Measurements from ENCODE around the gene VPS16.
A peak's percentile ranks its signal among the peaks of the same experiment; 100 is the strongest.

Gene VPS16

GRCh38 chr20:2878515-2878914 is 38.0 kb downstream of the VPS16 start:
- H3K4me3 ChIP-seq (ENCODE audit: low read length) = no peak overlapping the region
- TF ChIP-seq CTCF (IDR thresholded peaks at IDR 0.05; ENCODE audit: insufficient read depth, low read depth, low read length, missing control alignments) = no peak

GRCh38 chr20:2879146-2879545 is 38.6 kb downstream of the VPS16 start:
- no peak for TF ChIP-seq CTCF (IDR thresholded peaks at IDR 0.05; ENCODE audit: insufficient read depth, low read depth, low read length, missing control alignments)
- no peak overlapping the region for H3K4me3 ChIP-seq (ENCODE audit: low read length)
- DNase-seq (ENCODE audit: low read depth) = peak; percentile 57

More at GRCh38 chr20:2878515-2878914, 38.0 kb downstream of the VPS16 start:
- DNase-seq (ENCODE audit: low read depth) = no peak

- TF ChIP-seq CTCF (IDR thresholded peaks at IDR 0.05; ENCODE audit: insufficient read depth, low read depth, low read length, missing control alignments) = no peak
- no peak overlapping the region for H3K4me3 ChIP-seq (ENCODE audit: low read length)
- DNase-seq (ENCODE audit: low read depth) = no peak
Observed at GRCh38 chr20:2880650-2881049, 40.1 kb downstream of the VPS16 start.

GRCh38 chr20:2883726-2884637 is 43.4 kb downstream of the VPS16 start:
- no peak overlapping the region for H3K4me3 ChIP-seq (ENCODE audit: low read length)
- no peak for TF ChIP-seq CTCF (IDR thresholded peaks at IDR 0.05; ENCODE audit: insufficient read depth, low read depth, low read length, missing control alignments)
- DNase-seq (ENCODE audit: low read depth) = no peak

GRCh38 chr20:2887715-2888114 is 47.2 kb downstream of the VPS16 start:
- no peak overlapping the region for H3K4me3 ChIP-seq (ENCODE audit: low read length)
- DNase-seq (ENCODE audit: low read depth) = no peak
- TF ChIP-seq CTCF (IDR thresholded peaks at IDR 0.05; ENCODE audit: insufficient read depth, low read depth, low read length, missing control alignments) = no peak

GRCh38 chr20:2888224-2888955 is 47.8 kb downstream of the VPS16 start:
- peak; percentile 36 for DNase-seq (ENCODE audit: low read depth)
- no peak for TF ChIP-seq CTCF (IDR thresholded peaks at IDR 0.05; ENCODE audit: insufficient read depth, low read depth, low read length, missing control alignments)
- no peak overlapping the region for H3K4me3 ChIP-seq (ENCODE audit: low read length)

Measured in epithelial cell of esophagus (primary cell).